Measurements from ENCODE around the gene HTRA3.
A peak's percentile ranks its signal among the peaks of the same experiment; 100 is the strongest.

Gene HTRA3

DNA sequence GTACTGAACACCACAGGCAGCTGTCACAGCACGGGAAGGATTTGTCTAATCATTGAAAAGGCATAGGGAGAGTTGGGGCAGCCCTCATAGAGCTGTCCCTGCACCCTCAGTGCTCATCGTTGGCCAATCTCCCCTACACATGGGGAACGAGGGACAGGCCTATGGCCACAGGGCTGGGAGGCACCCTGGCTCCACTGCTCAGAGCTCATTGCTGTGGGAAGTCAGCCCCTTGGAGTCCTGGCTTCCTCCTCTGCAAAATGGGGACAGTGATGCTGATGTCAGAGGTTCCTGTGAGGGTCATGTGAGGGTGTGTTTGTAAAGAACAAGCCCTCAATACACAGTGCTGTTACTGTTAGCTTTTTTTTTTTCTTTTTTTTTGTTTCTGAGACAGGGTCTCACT lies 19.3 kb upstream of the HTRA3 start:
- DNase-seq, result no peak

- no peak for DNase-seq
Measured at GRCh38 chr4:8250637-8251036, 18.9 kb upstream of the HTRA3 start.

- DNase-seq, result no peak
Measured at GRCh38 chr4:8251110-8251883, 18.3 kb upstream of the HTRA3 start.

DNA sequence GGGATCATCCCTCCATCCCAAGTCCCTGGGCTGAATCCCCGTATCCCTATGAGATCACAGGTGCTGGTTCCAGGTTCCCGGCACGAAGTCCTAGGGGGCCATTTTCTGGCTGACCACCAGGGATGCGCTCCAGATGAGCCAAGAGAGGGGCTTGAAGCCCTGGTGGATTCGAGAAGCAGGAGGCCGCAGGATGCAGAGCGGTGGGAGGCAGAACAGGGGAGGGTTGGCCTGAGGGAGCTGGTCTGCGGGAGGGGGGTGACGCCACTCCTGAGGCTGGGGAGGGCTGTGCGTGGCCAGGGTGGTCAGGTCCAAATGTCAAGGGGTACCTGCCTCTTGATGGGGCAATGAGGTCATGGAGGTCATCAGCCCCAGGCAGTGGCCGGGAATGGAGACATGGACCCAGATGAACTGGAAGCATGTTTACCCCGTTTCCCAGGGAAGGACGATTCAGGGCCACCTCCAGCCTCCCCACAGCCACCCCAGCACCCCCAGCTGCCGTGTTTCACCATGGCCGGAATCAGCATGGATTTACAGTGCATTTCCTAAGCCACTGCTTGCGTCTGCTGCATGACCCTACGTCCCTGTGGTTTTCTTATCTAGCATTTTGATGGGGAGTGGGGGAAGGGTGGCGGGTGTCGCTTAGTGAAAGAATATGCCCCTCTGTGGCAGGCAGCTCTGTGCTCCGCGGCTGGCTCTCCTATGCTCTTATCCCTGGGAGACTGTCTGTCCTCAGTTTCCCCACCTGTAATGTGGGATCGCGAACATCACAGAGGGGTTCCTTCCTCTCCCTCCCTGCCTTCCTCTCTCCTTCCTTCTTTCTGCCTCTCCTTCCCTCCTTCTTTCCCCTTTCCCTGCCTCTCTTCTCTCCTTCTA lies 17.0 kb upstream of the HTRA3 start:
- peak; percentile 58 for DNase-seq

DNA sequence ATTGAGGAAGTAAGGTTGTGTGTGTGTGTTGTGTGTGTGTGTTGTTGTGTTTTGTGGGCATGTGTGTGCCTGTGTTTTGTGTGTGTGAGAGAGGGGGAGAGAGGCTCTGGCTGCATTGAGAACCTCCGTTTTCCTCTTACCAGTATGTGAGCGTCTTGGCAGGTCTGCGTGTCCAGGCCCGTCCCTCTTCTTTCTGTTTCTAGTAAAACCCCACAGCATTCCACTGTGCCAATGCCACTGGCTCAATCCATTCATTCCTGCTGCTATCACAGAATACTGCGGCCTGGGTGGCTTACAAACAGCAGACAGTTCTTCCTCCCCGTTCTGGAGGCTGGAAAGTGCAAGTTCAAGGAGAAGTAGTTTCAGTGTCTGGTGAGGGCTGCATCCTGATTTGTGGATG lies 15.5 kb upstream of the HTRA3 start:
- DNase-seq, result peak; percentile 20

DNA sequence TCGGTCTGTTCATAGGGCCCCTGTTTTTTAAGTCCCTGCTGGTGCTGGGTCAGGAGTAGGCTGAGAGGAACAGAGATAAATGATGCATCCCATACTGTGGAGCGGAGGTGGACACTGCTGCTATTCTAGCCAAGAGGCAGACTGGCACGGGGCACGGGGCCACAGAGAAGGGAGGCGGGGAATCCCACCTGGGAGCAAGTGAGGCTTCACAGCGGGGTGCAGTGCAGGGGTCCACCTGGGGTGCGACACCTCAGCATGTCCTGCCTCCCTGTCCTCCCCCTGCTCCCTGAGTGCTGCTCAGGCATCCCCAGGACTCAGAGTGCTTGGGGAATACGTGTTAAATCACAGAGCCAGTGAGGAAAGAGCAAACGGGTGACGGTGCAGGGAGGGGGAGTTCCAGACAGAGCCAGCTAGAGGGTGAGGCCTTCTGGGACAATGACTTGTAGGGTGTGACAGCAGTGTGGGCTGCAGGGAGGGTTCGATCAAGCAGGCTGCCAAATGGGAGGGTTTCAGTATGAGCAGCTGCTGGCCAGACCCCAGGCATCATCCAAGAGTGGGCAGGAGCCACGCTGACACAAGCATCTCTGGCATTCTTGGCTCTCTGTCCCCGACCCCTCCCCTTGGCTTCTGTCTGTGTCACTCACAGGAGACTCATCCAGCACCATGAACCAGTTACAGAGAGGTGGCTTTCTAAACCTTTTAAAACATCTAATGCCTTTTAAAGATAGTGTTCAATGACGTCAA lies 13.7 kb upstream of the HTRA3 start:
- DNase-seq, result no peak

- no peak for DNase-seq
Measured at GRCh38 chr4:8257854-8258253, 11.7 kb upstream of the HTRA3 start.

DNA sequence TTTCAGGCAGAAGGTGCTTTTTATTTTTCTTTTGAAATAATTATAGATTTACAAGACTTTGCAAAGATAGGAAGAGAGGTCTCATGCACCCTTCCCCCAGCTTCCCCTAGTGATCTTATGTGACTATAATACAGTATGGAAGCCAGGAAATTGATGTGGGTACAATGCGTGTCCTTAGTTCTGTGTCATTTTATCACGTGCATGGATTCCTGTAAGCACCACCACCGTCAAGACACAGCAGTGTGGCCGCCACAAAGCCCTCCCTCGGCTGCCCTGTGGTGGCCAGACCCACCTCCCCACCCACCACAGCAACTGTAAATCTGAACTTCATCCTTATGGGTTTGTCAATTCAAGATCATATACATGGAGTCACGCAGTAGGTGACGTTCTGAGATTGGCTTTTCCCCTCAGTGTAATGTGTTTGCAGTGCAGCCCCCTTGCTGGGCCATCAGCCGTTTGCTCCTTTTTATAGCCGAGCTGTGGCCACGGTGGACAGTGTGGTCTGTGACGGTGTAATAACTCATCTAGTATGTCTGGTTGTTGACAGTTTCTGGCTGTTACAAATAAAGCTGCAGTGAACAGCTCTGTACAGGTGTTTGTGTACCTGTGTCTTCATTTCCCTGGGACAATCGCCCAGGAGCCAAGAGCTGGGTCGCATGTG lies 10.9 kb upstream of the HTRA3 start:
- peak; percentile 40 for DNase-seq

DNA sequence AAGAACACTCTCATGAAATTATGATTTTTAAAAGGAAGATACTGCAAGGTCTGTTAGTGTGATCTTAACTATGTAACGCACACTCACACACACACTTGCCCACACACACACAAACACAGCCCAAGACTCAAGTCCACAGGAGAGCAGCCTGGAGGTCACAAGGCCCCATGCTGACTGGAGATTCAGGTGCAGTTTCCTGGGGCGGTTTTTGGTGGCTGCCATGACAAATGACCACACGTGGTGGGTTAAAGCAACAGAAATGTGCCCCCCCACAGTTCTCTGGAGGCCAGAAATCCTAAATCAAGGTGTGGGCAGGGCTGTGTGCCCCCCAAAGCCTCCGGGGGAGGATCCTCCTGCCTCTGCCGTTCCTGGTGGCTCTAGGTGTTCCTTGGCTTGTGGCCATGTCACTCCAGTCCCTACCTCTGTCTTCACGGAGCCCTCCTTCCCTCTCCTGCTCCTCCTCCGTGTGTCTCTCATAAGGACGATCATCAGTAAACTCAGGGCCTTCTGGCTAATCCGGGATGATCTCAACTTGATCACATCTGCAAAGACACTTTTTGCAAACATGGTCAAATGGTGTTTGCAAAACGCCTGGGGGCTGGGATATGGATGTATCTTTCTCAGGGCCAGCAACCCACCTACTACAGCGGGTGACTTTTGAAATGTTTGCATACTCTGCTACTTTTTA lies 9.7 kb upstream of the HTRA3 start:
- DNase-seq, result no peak

GRCh38 chr4:8260656-8261111 lies 8.9 kb upstream of the HTRA3 start:
- DNase-seq, result no peak

- peak; percentile 86 for DNase-seq
Measured at GRCh38 chr4:8261851-8262535, 7.6 kb upstream of the HTRA3 start.

DNA sequence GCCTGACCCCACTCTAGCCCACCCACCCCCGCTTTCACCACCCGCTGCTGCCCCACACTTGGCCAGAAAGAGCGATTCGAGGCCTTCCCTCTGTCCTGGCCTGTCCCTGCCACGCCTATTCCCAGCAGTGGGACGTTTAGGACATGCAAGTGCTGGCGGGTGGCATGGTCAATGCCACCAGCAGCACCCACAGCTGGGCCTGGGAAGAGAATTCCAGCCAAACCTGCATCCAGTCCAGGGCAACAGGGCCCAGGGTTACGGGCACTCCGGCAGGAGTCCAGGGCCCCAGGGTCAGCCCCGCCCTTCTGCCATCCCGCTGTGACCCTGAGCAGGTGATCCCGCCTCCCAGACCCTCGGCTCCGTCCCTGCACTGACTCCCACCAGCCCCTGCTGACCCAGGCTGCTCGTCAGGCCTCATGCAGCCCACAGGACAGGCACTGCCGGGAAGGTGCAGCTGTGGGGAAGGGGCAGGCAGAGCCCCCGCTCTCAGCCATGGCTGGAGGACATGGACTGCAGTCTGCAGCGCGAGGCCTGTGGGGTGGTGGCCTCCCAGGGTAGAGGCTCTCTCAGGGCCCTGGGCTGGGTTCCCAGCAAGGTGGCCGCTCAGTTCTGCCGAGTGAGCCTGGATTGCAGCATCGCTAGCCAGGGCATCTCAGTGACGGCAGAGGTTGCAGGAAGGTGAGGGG lies 6.8 kb upstream of the HTRA3 start:
- DNase-seq, result no peak

- DNase-seq, result no peak
Measured at GRCh38 chr4:8263397-8263796, 6.2 kb upstream of the HTRA3 start.

DNA sequence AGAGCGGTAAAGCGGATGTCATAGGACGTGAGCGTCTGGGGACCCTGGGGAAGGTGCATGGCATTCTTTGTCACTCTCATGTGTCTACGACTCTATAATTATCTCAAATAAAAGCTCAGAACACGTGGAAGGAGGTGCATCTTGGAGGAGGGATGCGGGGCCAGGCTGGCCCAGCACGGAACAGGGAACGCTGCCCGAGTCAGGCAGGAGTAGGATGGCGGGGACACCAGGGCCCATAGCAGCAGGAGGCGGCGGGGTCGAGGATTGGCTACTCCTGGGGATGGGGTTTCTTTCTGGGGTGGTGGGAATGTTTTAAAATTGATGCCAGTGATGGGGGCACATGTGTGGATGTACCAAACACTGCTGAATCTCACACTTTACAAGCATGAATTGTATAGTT lies 5.4 kb upstream of the HTRA3 start:
- DNase-seq, result no peak

GRCh38 chr4:8265171-8265929 lies 4.2 kb upstream of the HTRA3 start:
- DNase-seq, result no peak

DNA sequence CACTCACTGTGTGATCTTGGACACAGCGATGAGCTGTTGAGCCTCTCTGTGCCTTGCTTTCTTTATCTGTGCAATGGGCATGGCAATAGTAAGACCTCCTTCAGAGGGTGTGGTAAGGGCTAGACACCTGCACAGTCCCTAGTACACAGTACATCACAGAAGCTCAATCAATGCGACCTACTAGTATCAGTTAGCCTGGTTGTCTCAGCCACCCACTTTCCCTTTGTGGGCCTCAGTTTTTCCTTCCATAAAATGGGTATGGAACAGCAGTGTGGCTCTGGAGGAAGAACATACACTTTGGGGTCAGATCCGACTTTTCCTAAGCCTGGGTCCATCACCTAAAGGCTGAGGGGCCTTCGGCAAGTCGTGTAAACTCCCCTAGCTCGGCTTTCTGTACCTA lies 3.5 kb upstream of the HTRA3 start:
- DNase-seq, result no peak

- no peak for DNase-seq
Measured at GRCh38 chr4:8266508-8266907, 3.0 kb upstream of the HTRA3 start.

DNA sequence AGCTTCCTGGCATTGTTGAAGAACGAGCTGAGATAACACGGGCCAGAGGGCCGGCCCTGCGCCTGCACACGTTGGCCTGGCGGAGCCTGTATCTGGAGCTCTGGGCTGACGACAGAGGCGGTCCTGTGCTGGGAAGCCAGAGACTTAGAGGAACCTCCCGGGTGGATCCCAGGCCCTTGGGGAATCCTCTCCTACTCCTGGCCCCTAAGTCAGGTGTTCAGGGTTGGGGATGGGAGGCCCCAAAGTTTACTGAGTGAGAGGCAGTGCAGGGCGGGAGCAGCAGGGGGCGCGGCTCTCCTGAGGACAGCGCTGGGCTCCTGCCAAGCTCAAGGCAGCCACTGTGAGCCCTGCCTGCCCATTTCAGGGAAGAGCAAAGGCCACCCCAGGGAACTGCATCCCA lies 2.5 kb upstream of the HTRA3 start:
- DNase-seq, result peak; percentile 55

DNA sequence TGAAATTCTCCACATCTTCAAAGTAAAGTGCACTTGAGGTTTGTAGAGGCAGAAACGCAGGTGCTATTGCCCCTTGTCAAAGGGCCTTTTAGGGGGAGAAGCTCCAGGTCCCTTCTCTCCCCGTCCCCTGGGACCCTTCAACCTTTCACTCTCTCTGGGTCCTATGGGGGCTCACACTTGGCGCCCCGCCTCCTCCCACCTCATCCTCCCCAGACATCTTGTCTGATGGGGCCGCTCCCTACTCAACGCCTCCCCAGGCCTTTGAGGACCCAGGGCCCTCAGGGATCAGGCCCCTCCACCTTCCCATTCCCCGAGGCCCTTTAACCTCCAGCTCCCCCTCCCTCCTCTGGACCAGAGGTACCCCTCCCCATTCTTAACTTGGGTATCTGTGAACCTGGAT lies 1.3 kb upstream of the HTRA3 start:
- no peak for DNase-seq

DNA sequence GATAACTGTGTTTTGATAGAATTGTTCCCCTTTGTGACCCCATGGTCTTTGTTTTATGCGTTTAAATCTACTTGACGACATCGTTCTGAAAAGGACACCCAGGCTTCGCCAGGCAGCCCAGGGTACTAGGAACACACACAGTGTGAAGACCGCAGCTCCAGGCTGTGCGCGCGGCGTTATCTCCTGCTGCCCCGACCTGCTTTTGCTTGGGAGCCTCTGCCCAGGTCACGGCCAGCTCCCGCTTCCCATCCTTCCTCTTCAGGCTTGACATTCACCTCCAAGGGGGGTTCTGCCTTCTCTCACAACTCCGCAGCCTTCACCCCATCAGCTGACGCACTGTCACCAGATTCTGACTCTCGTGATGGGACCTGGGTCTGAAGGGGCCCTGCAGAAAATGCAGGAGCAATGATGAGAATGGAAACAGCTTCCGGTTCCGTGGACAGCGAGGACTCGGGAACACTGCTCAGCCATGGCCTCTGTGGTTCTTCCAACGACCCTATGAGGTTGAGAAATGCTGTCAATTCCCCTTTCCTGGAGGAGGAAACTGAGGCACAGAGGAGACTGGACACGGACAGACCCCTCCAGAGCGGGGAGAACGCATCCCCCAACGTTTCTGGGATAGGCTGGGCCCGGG lies 536 bp upstream of the HTRA3 start:
- no peak for DNase-seq
